ENCODE results near the gene POLK.

DNA sequence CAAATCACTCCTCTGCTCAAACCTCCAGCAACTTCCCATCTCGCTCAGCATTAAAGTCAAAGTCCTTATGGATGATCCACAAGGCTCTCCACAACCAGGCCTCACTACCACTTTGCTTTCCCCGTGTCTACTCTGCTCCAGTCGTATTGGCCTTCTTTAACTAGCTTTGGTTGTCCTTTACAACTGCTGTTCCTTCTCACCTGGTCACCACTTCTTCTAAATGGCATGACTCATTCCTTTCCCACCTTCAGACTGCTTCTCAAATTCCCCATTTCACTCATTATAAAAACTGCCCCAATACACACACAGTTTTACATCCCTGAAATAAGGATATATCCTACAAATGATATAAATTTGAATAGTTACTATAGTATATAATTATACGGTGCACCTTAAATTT, 30.7 kb upstream of the POLK start:
- TF ChIP-seq, protein P1, sequence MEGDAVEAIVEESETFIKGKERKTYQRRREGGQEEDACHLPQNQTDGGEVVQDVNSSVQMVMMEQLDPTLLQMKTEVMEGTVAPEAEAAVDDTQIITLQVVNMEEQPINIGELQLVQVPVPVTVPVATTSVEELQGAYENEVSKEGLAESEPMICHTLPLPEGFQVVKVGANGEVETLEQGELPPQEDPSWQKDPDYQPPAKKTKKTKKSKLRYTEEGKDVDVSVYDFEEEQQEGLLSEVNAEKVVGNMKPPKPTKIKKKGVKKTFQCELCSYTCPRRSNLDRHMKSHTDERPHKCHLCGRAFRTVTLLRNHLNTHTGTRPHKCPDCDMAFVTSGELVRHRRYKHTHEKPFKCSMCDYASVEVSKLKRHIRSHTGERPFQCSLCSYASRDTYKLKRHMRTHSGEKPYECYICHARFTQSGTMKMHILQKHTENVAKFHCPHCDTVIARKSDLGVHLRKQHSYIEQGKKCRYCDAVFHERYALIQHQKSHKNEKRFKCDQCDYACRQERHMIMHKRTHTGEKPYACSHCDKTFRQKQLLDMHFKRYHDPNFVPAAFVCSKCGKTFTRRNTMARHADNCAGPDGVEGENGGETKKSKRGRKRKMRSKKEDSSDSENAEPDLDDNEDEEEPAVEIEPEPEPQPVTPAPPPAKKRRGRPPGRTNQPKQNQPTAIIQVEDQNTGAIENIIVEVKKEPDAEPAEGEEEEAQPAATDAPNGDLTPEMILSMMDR (conservative IDR thresholded peaks at IDR 0.05; ENCODE audit: low read depth, low read length) = no peak
- no peak for TF ChIP-seq EZH2 (IDR thresholded peaks at IDR 0.05; ENCODE audit: low read length, unreplicated experiment)
